ENCODE measurements around the gene MAIP1. TPM values are rescaled to one million over a fixed set of nuclear protein-coding genes. Genes with fewer than 3 reads are reported as not detected.
"Not testable (repeated sequence)": the region's sequence is repeated elsewhere in the genome, so short reads cannot be mapped to it uniquely, and the experiment has no call there.

The MAIP1 gene
- polyA plus RNA-seq, 1 of the 3 experiments (the other 2 are of a cell fraction): 11.5 TPM

DNA sequence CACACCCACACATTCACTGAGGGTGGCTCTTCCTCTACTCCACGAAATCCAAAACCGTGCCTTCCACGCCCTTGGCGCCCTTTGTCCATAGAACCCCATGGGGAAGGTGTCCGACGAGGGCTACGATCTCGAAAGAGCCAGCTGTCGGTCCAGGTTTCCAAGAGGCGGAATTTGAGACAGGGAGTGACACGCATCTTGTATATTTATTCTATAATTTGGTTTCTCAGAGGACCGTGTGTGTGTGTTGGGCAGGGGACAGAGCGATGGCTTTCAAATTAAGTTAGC is 43.6 kb upstream of the MAIP1 start:
- no peak for DNase-seq
- H3F3A ChIP-seq (replicated peaks; ENCODE audit: insufficient read depth): peaks cover 9% of the 10 kb centered on the region
- H3K27ac ChIP-seq (ENCODE audit: low read depth in 2 of 2, low read length in 1 of 2): peak overlapping the region; percentile 88 to 94
- WGBS (ENCODE audit: low lambda C conversion rate): 0% methylated on average over 13 of the region's 13 CpGs
- no peaks in the 10 kb centered on the region for H3K9me2 ChIP-seq
- H3K79me2 ChIP-seq (ENCODE audit: insufficient read depth): peaks cover 50% of the 10 kb centered on the region
- POLR2A ChIA-PET: no interaction called here
- H3K9me3 ChIP-seq: no peaks in the 10 kb centered on the region
- H3K27me3 ChIP-seq (ENCODE audit: insufficient read depth): no peaks in the 10 kb centered on the region
- CTCF ChIA-PET: interaction anchor here (1.0 kb wide), 1 partner anchor 10 kb away, joined by 3 read pairs; no protein-coding TSS in a partner anchor
- TF ChIP-seq EP300 (IDR thresholded peaks at IDR 0.05; ENCODE audit: borderline replicate concordance in 1 of 2, low read depth in 1 of 2, low read length in 1 of 2): no peak
- TF ChIP-seq MEF2A (IDR thresholded peaks at IDR 0.05; ENCODE audit: borderline replicate concordance, low read depth): no peak
- TF ChIP-seq, protein P1, sequence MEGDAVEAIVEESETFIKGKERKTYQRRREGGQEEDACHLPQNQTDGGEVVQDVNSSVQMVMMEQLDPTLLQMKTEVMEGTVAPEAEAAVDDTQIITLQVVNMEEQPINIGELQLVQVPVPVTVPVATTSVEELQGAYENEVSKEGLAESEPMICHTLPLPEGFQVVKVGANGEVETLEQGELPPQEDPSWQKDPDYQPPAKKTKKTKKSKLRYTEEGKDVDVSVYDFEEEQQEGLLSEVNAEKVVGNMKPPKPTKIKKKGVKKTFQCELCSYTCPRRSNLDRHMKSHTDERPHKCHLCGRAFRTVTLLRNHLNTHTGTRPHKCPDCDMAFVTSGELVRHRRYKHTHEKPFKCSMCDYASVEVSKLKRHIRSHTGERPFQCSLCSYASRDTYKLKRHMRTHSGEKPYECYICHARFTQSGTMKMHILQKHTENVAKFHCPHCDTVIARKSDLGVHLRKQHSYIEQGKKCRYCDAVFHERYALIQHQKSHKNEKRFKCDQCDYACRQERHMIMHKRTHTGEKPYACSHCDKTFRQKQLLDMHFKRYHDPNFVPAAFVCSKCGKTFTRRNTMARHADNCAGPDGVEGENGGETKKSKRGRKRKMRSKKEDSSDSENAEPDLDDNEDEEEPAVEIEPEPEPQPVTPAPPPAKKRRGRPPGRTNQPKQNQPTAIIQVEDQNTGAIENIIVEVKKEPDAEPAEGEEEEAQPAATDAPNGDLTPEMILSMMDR (IDR thresholded peaks at IDR 0.05): no peak
- TF ChIP-seq FOSL2 (IDR thresholded peaks at IDR 0.05; ENCODE audit: borderline replicate concordance, low read depth): no peak
- no peak for TF ChIP-seq JUND (IDR thresholded peaks at IDR 0.05)
- TF ChIP-seq FOXJ3 (CRISPR knock-in tag; IDR thresholded peaks at IDR 0.05): no peak
- TF ChIP-seq GATA2 (CRISPR knock-in tag; IDR thresholded peaks at IDR 0.05): no peak
- TF ChIP-seq SMC3 (IDR thresholded peaks at IDR 0.05; ENCODE audit: low read depth, low read length): no peak
- TF ChIP-seq, protein P2, sequence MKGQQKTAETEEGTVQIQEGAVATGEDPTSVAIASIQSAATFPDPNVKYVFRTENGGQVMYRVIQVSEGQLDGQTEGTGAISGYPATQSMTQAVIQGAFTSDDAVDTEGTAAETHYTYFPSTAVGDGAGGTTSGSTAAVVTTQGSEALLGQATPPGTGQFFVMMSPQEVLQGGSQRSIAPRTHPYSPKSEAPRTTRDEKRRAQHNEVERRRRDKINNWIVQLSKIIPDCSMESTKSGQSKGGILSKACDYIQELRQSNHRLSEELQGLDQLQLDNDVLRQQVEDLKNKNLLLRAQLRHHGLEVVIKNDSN (IDR thresholded peaks at IDR 0.05; ENCODE audit: borderline replicate concordance, low read depth): no peak
- TF ChIP-seq, protein P3, sequence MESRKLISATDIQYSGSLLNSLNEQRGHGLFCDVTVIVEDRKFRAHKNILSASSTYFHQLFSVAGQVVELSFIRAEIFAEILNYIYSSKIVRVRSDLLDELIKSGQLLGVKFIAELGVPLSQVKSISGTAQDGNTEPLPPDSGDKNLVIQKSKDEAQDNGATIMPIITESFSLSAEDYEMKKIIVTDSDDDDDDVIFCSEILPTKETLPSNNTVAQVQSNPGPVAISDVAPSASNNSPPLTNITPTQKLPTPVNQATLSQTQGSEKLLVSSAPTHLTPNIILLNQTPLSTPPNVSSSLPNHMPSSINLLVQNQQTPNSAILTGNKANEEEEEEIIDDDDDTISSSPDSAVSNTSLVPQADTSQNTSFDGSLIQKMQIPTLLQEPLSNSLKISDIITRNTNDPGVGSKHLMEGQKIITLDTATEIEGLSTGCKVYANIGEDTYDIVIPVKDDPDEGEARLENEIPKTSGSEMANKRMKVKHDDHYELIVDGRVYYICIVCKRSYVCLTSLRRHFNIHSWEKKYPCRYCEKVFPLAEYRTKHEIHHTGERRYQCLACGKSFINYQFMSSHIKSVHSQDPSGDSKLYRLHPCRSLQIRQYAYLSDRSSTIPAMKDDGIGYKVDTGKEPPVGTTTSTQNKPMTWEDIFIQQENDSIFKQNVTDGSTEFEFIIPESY (IDR thresholded peaks at IDR 0.05; ENCODE audit: borderline replicate concordance, low read depth): no peak
- no peak for TF ChIP-seq FOXM1 (IDR thresholded peaks at IDR 0.05; ENCODE audit: low read depth)
- no peak for TF ChIP-seq TCF12 (IDR thresholded peaks at IDR 0.05)
- peak overlapping the region; percentile 87 for H3K9ac ChIP-seq
- H4K20me1 ChIP-seq (ENCODE audit: insufficient read depth): peaks cover 16% of the 10 kb centered on the region
- peak overlapping the region; percentile 76 for H2AFZ ChIP-seq (ENCODE audit: low read depth)
- peaks cover under 1 to 20% of the 10 kb centered on the region in 2 experiments for H3K36me3 ChIP-seq (replicated peaks in 1 of 2; ENCODE audit: control insufficient read depth in 1 of 2, insufficient read depth in 2 of 2, low read length in 1 of 2)
- H3K4me2 ChIP-seq: peak overlapping the region; percentile 89
- H3K4me1 ChIP-seq (ENCODE audit: control insufficient read depth in 1 of 2, insufficient read depth in 2 of 2, low read depth in 1 of 2, low read length in 1 of 2): peaks cover 3 to 4% of the 10 kb centered on the region in 2 experiments; a peak in 3 of 4 replicates
- peak overlapping the region; percentile 94 to 97 for H3K4me3 ChIP-seq (ENCODE audit: low read depth in 2 of 2, low read length in 1 of 2)

DNA sequence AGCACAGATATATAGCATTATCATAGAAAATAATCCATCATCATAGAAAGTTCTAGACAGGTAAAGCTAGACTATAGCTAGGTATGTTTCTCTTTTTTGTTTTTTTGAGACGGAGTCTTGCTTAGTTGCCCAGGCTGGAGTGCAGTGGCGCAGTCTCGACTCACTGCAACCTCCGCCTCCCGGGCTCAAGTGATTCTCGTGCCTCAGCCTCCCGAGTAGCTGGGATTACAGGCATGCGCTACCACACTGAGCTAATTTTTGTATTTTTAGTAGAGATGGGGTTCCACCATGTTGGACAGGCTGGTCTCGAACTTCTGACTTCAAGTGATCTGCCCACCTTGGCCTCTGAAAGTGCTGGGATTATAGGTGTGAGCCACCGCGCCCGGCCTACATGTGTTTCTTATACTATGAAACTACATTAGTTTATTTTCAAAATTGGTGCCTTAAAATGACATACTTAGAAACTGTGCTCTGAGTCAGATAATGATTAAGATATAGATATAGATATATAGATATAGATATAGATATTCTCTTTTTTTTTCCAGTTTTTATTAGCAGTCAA is 42.7 kb upstream of the MAIP1 start:
- 76% methylated on average over 12 of the region's 12 CpGs for WGBS (ENCODE audit: low lambda C conversion rate)
- peak overlapping the region; percentile 87; the same call in 1 of the 2 replicates for H3K9ac ChIP-seq

More for the DNA sequence above, 42.7 kb upstream of the MAIP1 start:
- POLR2A ChIA-PET; H3K27me3 ChIP-seq (ENCODE audit: insufficient read depth); CTCF ChIA-PET; H3K4me1 ChIP-seq (ENCODE audit: control insufficient read depth in 1 of 2, insufficient read depth in 2 of 2, low read depth in 1 of 2, low read length in 1 of 2); H3K9me2 ChIP-seq; H3K27ac ChIP-seq (ENCODE audit: low read depth in 2 of 2, low read length in 1 of 2); H3F3A ChIP-seq (replicated peaks; ENCODE audit: insufficient read depth); H3K9me3 ChIP-seq; DNase-seq; H2AFZ ChIP-seq (ENCODE audit: low read depth): not testable (repeated sequence)
- H3K4me3 ChIP-seq (ENCODE audit: low read depth in 2 of 2, low read length in 1 of 2): peak overlapping the region; percentile 94 to 97
- H4K20me1 ChIP-seq (ENCODE audit: insufficient read depth): peaks cover 16% of the 10 kb centered on the region
- H3K36me3 ChIP-seq (replicated peaks in 1 of 2; ENCODE audit: control insufficient read depth in 1 of 2, insufficient read depth in 2 of 2, low read length in 1 of 2): peaks cover 5 to 29% of the 10 kb centered on the region in 2 experiments
- H3K79me2 ChIP-seq (ENCODE audit: insufficient read depth): peaks cover 58% of the 10 kb centered on the region
- peak overlapping the region; percentile 89 for H3K4me2 ChIP-seq
